GM23248 (cell line): ENCODE data around the gene SRCIN1.

Experiments used
- EZH2 ChIP-seq: fragments of 200-600 bp; sonication (generic); IDR thresholded peaks from 2 replicates; pipeline ENCODE4 v1.6.1; 2018; ENCODE audit warnings: antibody characterized with exemption, mild to moderate bottlenecking; ENCODE audit not compliant: insufficient read depth, poor library complexity, severe bottlenecking
- EZH2phosphoT487 ChIP-seq: fragments of 200-600 bp; sonication (generic); IDR thresholded peaks from 2 replicates; pipeline ENCODE4 v1.6.1; 2018; ENCODE audit warnings: antibody characterized with exemption, moderate library complexity, mild to moderate bottlenecking, low read depth; ENCODE audit not compliant: insufficient read depth

DNA sequence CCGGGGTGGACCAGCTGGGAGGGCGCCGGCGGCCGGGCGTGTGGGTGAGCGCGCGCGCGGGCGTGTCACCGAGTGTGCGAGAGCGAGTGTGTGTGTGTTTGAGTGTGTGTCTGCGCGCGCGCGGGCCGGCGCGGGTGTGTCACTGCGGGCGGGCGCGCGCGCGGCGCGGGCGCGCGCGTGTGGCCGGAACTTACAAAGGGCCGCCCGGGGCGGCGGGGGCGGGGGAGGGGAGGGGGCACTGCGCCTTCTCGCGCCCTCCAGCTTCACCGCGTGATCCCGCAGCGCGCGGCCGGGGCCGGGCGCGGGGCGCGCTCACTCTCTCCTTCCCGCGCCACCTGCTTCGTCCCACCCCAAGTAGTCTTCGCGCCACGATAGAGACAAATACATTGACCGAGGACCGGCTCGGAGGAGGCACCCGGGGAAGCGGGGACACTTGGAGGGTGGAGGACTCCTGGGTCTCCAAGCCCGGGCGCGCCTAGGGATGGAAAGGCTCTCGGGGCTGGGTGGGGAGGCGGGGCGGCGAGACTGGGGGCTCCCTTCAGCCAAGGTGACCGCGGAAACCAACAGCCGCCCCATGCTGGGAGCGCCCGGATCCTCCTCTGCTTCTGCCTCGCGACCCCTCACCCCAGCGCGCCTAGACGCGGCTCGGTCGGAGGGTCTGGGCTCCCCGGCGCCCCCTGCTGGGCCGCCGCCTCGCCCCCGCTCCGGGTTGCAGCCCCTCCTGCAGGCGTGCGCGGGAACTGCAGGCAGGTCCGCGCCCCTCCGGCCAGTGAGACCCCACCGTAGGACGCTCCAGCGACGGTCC lies at the start of gene SRCIN1:
- TF ChIP-seq EZH2 (no peak), EZH2phosphoT487 (no peak)
